Astrocyte (in vitro differentiated cells and primary cell): ENCODE results near the gene NTN3. TPM values are rescaled to one million over a fixed set of nuclear protein-coding genes. Genes with fewer than 3 reads are reported as not detected.

Source experiments
- DNase-seq: peaks from one replicate; pipeline ENCODE4 v3.0.0-alpha.2; 2010; ENCODE audit warnings: low read depth
- FAIRE-seq: peaks from 2 replicates; lab custom pipeline; 2011; peaks lifted over from hg19 to GRCh38; lab: Jason Lieb, UNC
- H2AFZ ChIP-seq: 2 replicates; pipeline ENCODE4 v1.6.0; 2012; ENCODE audit warnings: low read depth, low read length, inconsistent platforms
- H3K27ac ChIP-seq: 2 replicates; pipeline ENCODE4 v1.5.1; 2011; ENCODE audit warnings: low read depth, low read length, inconsistent platforms
- H3K27me3 ChIP-seq: 2 replicates; pipeline ENCODE4 v1.6.0; 2011; ENCODE audit warnings: low read length, inconsistent platforms; ENCODE audit not compliant: insufficient read depth
- H3K36me3 ChIP-seq: 2 replicates; pipeline ENCODE4 v1.5.1; 2011; ENCODE audit warnings: low read length, inconsistent platforms; ENCODE audit not compliant: insufficient read depth
- H3K4me1 ChIP-seq: 2 replicates; pipeline ENCODE4 v1.5.1; 2011; ENCODE audit warnings: low read length, inconsistent platforms; ENCODE audit not compliant: insufficient read depth
- H3K4me2 ChIP-seq: 2 replicates; pipeline ENCODE4 v1.6.0; 2012; ENCODE audit warnings: low read length, inconsistent platforms
- H3K4me3 ChIP-seq: 2 replicates; pipeline ENCODE4 v1.5.1; 2011; ENCODE audit warnings: low read depth, mild to moderate bottlenecking, low read length, inconsistent platforms; ENCODE audit not compliant: insufficient read depth
- H3K79me2 ChIP-seq: 2 replicates; pipeline ENCODE4 v1.6.0; 2012; ENCODE audit warnings: mild to moderate bottlenecking, low read length, inconsistent platforms; ENCODE audit not compliant: insufficient read depth
- H3K9ac ChIP-seq: 2 replicates; pipeline ENCODE4 v1.6.0; 2012; ENCODE audit warnings: mild to moderate bottlenecking, low read length, inconsistent platforms
- H3K9me3 ChIP-seq: 2 replicates; pipeline ENCODE4 v1.5.1; 2012; ENCODE audit warnings: low read depth, mild to moderate bottlenecking, low read length, inconsistent platforms; ENCODE audit not compliant: insufficient read depth
- H4K20me1 ChIP-seq: 2 replicates; pipeline ENCODE4 v1.6.0; 2012; ENCODE audit warnings: low read length, inconsistent platforms; ENCODE audit not compliant: insufficient read depth
- H3K27ac Mint-ChIP-seq: one replicate; pipeline ENCODE4 v1.8.0; 2021; ENCODE audit warnings: mild to moderate bottlenecking, mixed read lengths; ENCODE audit not compliant: unreplicated experiment
- H3K27me3 Mint-ChIP-seq: one replicate; pipeline ENCODE4 v1.8.0; 2021; ENCODE audit warnings: low read depth, mixed read lengths; ENCODE audit not compliant: unreplicated experiment
- H3K36me3 Mint-ChIP-seq: one replicate; pipeline ENCODE4 v1.8.0; 2021; ENCODE audit warnings: low read depth, mixed read lengths; ENCODE audit not compliant: unreplicated experiment
- H3K4me1 Mint-ChIP-seq: one replicate; pipeline ENCODE4 v1.8.0; 2021; ENCODE audit warnings: low read depth, mixed read lengths; ENCODE audit not compliant: unreplicated experiment
- H3K4me3 Mint-ChIP-seq: one replicate; pipeline ENCODE4 v1.8.0; 2021; ENCODE audit warnings: mild to moderate bottlenecking, moderate library complexity, mixed read lengths; ENCODE audit not compliant: unreplicated experiment
- H3K9me3 Mint-ChIP-seq: one replicate; pipeline ENCODE4 v1.8.0; 2021; ENCODE audit warnings: mild to moderate bottlenecking, mixed read lengths; ENCODE audit not compliant: unreplicated experiment
- CTCF ChIP-seq: IDR thresholded peaks from 2 replicates; pipeline ENCODE4 v1.5.1; 2011; ENCODE audit warnings: low read depth, mild to moderate bottlenecking, inconsistent platforms, low read length, moderate library complexity; ENCODE audit not compliant: insufficient read depth
- EZH2 ChIP-seq: IDR thresholded peaks from 2 replicates; pipeline ENCODE4 v1.6.1; 2012; ENCODE audit warnings: mild to moderate bottlenecking, low read length, inconsistent platforms; ENCODE audit not compliant: insufficient read depth
- total RNA-seq: library from RNA; stranded (reverse); gene quantifications from 2 replicates; pipeline ENCODE4 v1.2.1, GENCODE V29; 2021

NTN3 gene
- total RNA-seq, 1 donor from 2014 or later: 1.1 TPM

- H3K9me3 ChIP-seq: no peaks in the 10 kb centered on the region
- Mint-ChIP-seq H3K27me3 (peaks cover 14% of the 10 kb centered on the region), H3K27ac (peak overlapping the region; percentile 18), H3K9me3 (no peaks in the 10 kb centered on the region), H3K4me3 (peak overlapping the region; percentile 82), H3K4me1 (peaks cover 6% of the 10 kb centered on the region), H3K36me3 (peaks cover 8% of the 10 kb centered on the region)
- TF ChIP-seq CTCF (no peak), EZH2 (no peak)
- FAIRE-seq (no peak), DNase-seq (no peak)
- H3K9ac ChIP-seq: peak overlapping the region; percentile 67
- H3K4me3 ChIP-seq: peak overlapping the region; percentile 63
- H3K27me3 ChIP-seq: no peaks in the 10 kb centered on the region
- peaks cover 26% of the 10 kb centered on the region for H3K79me2 ChIP-seq
- no peak overlapping the region for H3K27ac ChIP-seq
- no peaks in the 10 kb centered on the region for H3K36me3 ChIP-seq
- peaks cover 17% of the 10 kb centered on the region for H3K4me1 ChIP-seq
- H4K20me1 ChIP-seq: peaks cover 62% of the 10 kb centered on the region
- H3K4me2 ChIP-seq: peak overlapping the region; percentile 92
- H2AFZ ChIP-seq: peak overlapping the region; percentile 66
Measured at GRCh38 chr16:2475413-2476344, 4.6 kb downstream of the NTN3 start.

GRCh38 chr16:2476345-2476720 lies 5.2 kb downstream of the NTN3 start:
- H3K36me3 ChIP-seq: no peaks in the 10 kb centered on the region
- Mint-ChIP-seq H3K27ac (peak overlapping the region; percentile 18), H3K4me1 (peaks cover 6% of the 10 kb centered on the region), H3K9me3 (no peaks in the 10 kb centered on the region), H3K36me3 (peaks cover 8% of the 10 kb centered on the region), H3K27me3 (peaks cover 14% of the 10 kb centered on the region), H3K4me3 (peak overlapping the region; percentile 82)
- DNase-seq (no peak), FAIRE-seq (no peak)
- no peaks in the 10 kb centered on the region for H3K9me3 ChIP-seq
- peaks cover 17% of the 10 kb centered on the region for H3K4me1 ChIP-seq
- H2AFZ ChIP-seq: no peak overlapping the region
- no peak overlapping the region for H3K27ac ChIP-seq
- no peak overlapping the region for H3K4me3 ChIP-seq
- TF ChIP-seq EZH2: no peak
- no peaks in the 10 kb centered on the region for H3K27me3 ChIP-seq
- no peak overlapping the region for H3K9ac ChIP-seq
- H3K4me2 ChIP-seq: no peak overlapping the region
- H4K20me1 ChIP-seq: peaks cover 68% of the 10 kb centered on the region
- peaks cover 29% of the 10 kb centered on the region for H3K79me2 ChIP-seq

GRCh38 chr16:2476741-2477140 lies 5.6 kb downstream of the NTN3 start:
- DNase-seq: no peak
- no peak overlapping the region for H3K4me3 ChIP-seq
- Mint-ChIP-seq H3K4me3 (peak overlapping the region; percentile 82), H3K36me3 (peaks cover 8% of the 10 kb centered on the region), H3K27ac (no peak overlapping the region), H3K4me1 (peaks cover 6% of the 10 kb centered on the region), H3K27me3 (peaks cover 14% of the 10 kb centered on the region), H3K9me3 (no peaks in the 10 kb centered on the region)
- H4K20me1 ChIP-seq: peaks cover 72% of the 10 kb centered on the region
- no peaks in the 10 kb centered on the region for H3K36me3 ChIP-seq
- H3K4me2 ChIP-seq: no peak overlapping the region
- H3K9me3 ChIP-seq: no peaks in the 10 kb centered on the region
- FAIRE-seq: no peak
- no peak overlapping the region for H2AFZ ChIP-seq
- H3K27ac ChIP-seq: no peak overlapping the region
- no peaks in the 10 kb centered on the region for H3K27me3 ChIP-seq
- TF ChIP-seq CTCF (no peak), EZH2 (no peak)
- peaks cover 13% of the 10 kb centered on the region for H3K4me1 ChIP-seq
- H3K9ac ChIP-seq: no peak overlapping the region
- H3K79me2 ChIP-seq: peaks cover 29% of the 10 kb centered on the region
